HG03097 (cell line): ENCODE results near the gene ALDH1L2.
"Not testable (repeated sequence)": the region's sequence is repeated elsewhere in the genome, so short reads cannot be mapped to it uniquely, and the experiment has no call there.

Experiments used
- ATAC-seq: cut with Tn5 transposase; IDR thresholded peaks from one replicate; pipeline ENCODE4 v1.9.1; 2021; ENCODE audit not compliant: unreplicated experiment, low FRiP score

Gene ALDH1L2

GRCh38 chr12:105084251-105085250, at the start of gene ALDH1L2:
Gene ALDH1L2, minus strand, starts transcription at chr12:105084458. Its CDS starts 22 bp downstream, at chr12:105084436.
- ATAC-seq, result no peak

DNA sequence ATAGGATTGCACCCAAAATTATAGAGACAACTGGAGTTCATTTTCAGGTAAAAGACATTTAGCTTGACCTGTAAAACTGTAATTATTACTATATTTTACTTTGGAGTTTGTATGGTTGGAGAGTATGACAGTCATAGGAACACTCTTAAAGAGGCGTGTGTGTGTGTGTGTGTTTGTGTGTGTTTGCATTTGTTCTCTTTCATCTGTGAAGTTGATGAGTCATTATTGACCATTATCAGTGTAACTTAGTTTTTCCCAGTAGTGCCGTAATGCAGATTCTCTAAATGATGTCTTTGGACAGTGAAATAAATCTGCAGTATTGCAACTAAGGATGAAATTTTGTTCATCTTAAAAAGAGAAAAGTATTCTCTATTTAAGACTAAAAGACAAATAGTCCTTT, 36.3 kb upstream of the ALDH1L2 start:
- no peak for ATAC-seq

DNA sequence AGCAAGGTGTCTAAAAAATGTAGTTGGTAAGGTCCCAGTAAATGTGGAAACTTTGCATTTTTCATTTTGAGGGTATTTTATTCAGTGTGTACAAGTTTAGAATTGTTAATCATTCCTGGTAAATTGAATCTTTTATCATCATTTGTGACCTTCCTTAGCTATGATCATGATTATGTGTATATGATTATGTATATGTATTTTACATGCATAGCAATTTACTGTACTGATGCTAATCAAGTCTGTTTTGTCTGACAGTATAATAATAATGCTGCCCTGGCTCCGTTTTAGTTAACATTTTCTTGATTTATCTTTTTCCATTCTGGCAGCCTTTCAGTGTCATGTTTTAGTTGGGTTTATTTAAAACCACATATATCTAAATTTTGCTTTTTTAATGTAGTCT, 32.7 kb upstream of the ALDH1L2 start:
- no peak for ATAC-seq

GRCh38 chr12:105113094-105113493, 28.8 kb upstream of the ALDH1L2 start:
- ATAC-seq, result no peak

GRCh38 chr12:105110851-105111250, 26.6 kb upstream of the ALDH1L2 start:
- no peak for ATAC-seq

DNA sequence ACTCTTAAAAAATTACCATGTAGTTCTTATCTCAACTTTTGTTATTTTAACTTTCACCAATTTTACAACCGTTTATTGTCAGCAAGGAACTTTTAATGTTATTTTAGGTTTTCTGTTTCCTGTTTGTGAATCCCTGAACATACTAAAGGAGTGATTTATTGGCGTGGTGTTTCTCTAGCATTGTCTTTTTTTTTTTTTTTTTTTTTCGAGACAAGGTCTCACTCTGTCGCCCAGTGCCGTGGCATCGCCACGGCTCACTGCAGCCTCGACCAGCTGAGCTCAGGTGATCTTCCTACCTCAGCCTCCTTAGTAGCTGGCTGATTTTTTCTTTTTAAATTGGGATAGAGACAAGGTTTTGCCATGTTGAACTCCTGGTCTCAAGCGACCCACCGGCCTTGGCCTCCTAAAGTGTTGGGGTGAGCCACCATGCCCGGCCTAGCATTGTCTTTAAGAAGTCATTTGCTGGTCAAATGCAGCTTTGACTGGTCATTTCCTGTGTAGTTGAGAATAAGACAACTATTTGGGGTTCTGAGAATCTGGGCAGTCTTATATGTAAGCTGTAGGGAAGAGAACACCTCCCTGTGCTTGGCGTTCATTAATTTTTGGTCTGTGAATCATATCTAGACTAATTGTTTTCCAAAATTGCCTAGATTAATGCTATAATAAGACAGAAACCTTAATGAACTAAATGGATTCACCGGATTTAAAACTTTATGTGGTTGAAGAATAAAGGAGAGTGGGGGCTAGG, 25.4 kb upstream of the ALDH1L2 start:
- no peak for ATAC-seq

DNA sequence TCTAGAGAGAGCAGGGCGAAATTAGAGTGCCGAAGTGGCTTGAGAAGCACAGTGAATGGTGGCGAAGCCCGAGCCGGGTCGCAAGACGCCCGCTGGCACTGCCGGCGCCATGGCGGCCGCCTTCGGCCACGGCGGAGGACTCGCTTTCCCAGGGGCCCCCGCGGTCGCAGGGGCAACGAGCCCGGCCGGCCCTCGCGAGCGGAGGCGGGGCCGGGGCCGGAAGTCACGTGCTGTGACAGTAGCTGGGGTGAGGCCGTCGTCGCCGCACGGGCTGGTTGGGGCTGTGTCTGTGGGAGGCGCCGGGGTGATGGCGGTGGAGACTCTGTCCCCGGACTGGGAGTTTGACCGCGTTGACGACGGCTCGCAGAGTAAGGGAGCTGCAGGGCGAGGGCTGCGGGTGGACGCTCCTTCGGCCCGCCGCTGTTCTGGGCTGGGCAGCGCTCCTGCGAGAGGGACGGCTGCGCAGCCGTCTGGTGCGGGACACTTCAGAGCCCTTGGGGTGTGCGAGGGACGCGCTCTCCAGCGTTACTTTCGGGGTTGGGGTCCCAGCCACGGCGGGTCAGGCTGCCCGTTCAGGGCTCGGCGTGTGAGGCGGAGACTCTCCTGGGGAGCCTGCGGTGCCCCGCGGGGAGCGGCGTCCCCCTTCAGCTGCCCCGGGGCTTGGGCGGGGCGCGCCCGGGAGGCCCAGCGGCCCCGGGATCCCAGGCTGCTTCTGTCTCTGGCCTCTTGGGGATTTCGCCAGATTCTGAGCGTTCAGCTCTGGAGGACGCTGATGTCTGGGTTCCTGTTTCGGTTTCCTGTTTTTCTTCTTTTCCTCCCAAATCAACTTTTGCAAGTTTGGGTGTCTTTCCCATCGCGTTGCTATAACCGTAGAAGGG, 23.5 kb upstream of the ALDH1L2 start, which contains the start of gene WASHC4:
Gene WASHC4 (plus strand): TSS at position 238 of the 878 bp plus-strand sequence. CDS start 70 bp downstream, at position 308.
- ATAC-seq, result peak; percentile 87

DNA sequence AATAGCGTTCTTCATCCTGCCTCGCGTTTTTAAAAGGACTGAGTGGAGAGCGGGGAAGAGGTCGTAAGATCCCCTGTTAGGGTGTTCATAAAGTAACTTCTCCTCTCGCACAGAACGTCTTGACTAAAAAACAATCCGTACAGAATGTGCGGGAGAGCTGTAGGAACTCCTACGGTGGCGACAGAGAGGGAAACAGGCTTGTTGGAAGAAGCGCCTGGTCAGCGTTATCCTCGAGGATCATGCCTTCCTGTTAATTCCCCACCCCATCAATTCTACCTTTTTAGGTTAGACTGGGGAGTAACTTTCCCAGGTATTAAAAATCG, 22.9 kb upstream of the ALDH1L2 start:
- ATAC-seq, result peak; percentile 18

GRCh38 chr12:105106621-105107020, 22.4 kb upstream of the ALDH1L2 start:
- no peak for ATAC-seq

- ATAC-seq, result no peak
Observed at GRCh38 chr12:105104762-105105161, 20.5 kb upstream of the ALDH1L2 start.

DNA sequence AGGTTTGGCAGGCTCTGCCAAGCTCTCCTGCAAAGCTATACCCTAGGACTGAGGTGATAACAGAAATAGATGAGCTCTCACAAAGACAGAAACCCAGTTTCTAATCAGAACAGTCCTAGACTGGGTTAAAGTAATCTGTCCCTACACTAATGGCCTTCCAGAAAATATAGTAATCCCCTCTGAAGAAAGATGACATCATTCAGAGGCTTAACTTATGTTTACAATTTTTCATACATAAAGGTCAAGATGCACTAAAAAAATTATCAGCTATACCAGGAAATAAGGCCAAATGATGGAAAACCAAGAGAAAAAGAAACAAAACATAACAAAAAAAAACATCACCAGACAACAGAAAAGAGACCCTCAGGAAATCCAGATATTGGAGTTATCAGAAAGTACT, 18.4 kb upstream of the ALDH1L2 start:
- no peak for ATAC-seq

DNA sequence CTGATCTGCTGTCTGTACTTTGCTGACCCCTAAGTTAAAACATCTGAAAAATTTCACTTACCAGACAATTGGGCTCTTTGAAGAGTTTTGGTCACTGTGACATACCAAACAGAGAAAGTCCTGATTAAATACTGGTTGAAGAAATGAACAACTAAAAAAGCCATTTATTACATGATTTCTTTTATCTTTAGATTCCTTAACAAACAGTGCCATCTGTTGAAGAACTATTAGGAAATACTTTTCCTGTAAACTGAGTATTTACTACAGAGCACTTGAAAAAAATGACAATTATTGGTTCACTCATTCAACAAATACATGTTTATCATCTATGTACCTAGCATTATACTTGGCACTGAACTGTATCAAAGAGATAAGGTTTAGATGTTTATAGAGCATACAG, 16.7 kb upstream of the ALDH1L2 start:
- ATAC-seq, result no peak

DNA sequence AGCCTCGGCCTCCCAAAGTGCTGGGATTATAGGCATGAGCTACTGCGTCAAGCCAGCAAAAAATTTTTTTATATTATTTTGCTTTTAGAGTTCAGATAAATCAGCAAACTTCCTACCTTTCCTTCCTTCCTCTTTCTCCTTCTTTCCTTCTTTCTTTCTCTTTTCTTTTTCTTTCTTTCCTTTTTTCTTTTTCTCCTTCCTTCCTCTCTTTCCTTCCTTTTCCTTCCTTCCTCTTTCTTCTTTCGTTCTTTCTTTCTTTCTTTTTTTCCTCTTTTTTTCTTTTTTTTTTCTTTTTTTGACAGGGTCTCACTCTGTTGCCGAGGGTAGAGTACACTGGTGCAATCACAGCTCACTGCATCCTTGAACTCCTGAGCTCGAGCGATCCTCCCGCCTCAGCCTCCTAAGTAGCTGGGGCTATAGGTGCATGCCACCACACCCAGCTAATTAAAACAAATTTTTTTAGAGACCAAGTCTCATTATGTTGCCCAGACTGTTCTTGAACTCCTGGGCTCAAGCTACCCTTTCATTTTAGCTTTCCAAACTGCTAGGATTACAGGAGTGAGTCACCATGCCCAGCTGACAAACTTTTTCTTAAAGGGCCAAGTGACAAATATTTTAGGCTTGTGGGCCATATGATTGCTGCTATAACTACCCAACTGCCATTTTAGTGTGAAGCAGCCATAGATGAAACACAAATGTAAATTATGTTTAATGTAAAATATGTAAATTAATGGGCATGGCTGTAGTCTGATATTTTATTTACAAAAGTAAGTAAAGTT, 16.1 kb upstream of the ALDH1L2 start:
- no peak for ATAC-seq

GRCh38 chr12:105099356-105099755, 15.1 kb upstream of the ALDH1L2 start:
- no peak for ATAC-seq

GRCh38 chr12:105095338-105095737, 11.1 kb upstream of the ALDH1L2 start:
- not testable (repeated sequence) for ATAC-seq

DNA sequence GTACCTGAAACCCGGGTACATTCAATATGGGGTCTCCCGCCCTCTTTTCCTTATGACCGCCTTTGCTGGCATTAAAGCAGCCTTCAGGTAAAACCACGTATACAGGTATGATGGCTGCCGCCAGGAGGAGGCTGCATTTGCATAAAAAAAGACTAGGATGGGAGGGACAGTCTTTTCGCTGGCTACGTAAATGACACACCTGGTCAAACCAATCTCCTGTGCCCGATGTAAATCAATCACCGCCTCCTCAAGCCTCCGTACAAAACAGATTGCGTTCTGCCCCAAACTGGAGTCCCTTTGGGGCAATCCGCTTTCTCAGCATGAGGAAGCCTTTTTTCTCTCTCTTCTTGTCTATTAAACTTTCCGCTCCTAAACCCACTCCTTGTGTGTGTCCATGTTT, 8.1 kb upstream of the ALDH1L2 start:
- no peak for ATAC-seq

- no peak for ATAC-seq
Observed at GRCh38 chr12:105091476-105092206, 7.4 kb upstream of the ALDH1L2 start.

DNA sequence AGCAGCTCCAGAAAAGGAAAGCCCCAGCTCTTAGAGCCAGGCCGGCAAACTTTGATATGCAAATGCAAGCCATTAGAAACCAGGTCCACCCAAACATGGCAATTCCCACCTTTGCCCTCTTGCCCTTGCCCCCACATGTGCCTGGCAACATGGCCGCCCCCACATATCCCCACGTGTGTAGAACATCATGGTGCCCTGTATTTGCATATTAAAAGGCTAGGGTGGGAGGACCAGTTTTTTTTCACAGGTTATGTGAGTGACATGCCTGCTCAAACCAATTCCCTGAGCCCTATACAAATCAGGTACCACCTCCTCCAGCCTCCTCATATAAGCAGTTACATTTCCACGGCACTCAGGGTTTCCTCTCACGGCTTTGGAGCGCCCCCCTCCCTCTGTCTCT, 6.1 kb upstream of the ALDH1L2 start:
- no peak for ATAC-seq

- no peak for ATAC-seq
Observed at GRCh38 chr12:105089817-105090216, 5.6 kb upstream of the ALDH1L2 start.
